Right lobe of liver (tissue), 6 donors: Measurements from ENCODE around the gene ORC4. TPM values are rescaled to one million over a fixed set of nuclear protein-coding genes. Genes with fewer than 3 reads are reported as not detected.

Experiments used
- ATAC-seq, 4 donors: fragments of 200-7000 bp; cut with Tn5 transposase; one replicate each; pipeline ENCODE4 v1.9.1; 2020; ENCODE audit warnings: mild to moderate bottlenecking in 4 of 4, moderate library complexity in 4 of 4
- DNase-seq, 3 donors: peaks; one replicate each; pipeline ENCODE4 v3.0.0-alpha.2; 2020
- H3K27ac ChIP-seq, 3 donors: fragments of 200-600 bp; one replicate each; pipeline ENCODE4 v1.8.0; 2022
- H3K27me3 ChIP-seq, 2 donors: fragments of 200-600 bp; one replicate each; pipeline ENCODE4 v1.8.0; 2022
- H3K36me3 ChIP-seq, 4 donors: fragments of 200-600 bp; sonication (generic) in 1 of 4; one replicate each; pipeline versions ENCODE4 v1.5.1 to v1.8.0; 2017 to 2022; ENCODE audit warnings: control low read depth in 1 of 4
- H3K4me1 ChIP-seq, 4 donors: fragments of 200-600 bp; sonication (generic) in 1 of 4; one replicate each; pipeline versions ENCODE4 v1.5.1 to v1.8.0; 2017 to 2022; ENCODE audit warnings: control low read depth in 1 of 4
- H3K4me3 ChIP-seq, 3 donors: fragments of 200-600 bp; one replicate each; pipeline ENCODE4 v1.8.0; 2022
- H3K9me3 ChIP-seq, 4 donors: fragments of 200-600 bp; sonication (generic) in 1 of 4; one replicate each; pipeline versions ENCODE4 v1.5.1 to v1.8.0; 2017 to 2022; ENCODE audit warnings: control low read depth in 1 of 4
- CTCF ChIP-seq, 4 donors: fragments of 200-600 bp in 3 of 4; fragments of 450-650 bp in 1 of 4; IDR thresholded peaks; one replicate each; pipeline versions ENCODE4 v1.5.1 to v1.8.0; 2016 to 2022; ENCODE audit warnings: antibody characterized with exemption in 4 of 4, mild to moderate bottlenecking in 2 of 4
- POLR2A ChIP-seq: fragments of 450-650 bp; IDR thresholded peaks from one replicate; pipeline ENCODE4 v1.6.1; 2017; ENCODE audit warnings: antibody characterized with exemption, mild to moderate bottlenecking
- WGBS: methylation state at CpG from one replicate; pipeline ENCODE4 v1.1.6; 2018; ENCODE audit warnings: low coverage, low lambda C conversion rate; ENCODE audit not compliant: insufficient coverage; ENCODE audit errors: missing lambda C conversion rate; 5-methylcytosine and 5-hydroxymethylcytosine counted together
- intact Hi-C, 2 donors: fragments of 100-400 bp; cut with DNase I; formaldehyde crosslinking; loops; one replicate each; pipeline versions ENCODE4 v1.11.2 to v1.14.1; 2022
- total RNA-seq, 6 experiments: library from RNA; depleted of rRNA in 2 of 6; stranded (reverse); fragments of >200 nt in 2 of 6; fragmentation: NEBNext Ultra II Directional in 3 of 6; extraction: Animal tissue kit (Norgen Biotek cat#: 25700) in 3 of 6; gene quantifications; one replicate each; pipeline versions ENCODE4 v1.1.0 to v1.2.4, GENCODE V29; 2016 to 2023
- donor health status: DM: no; HTN: yes; CAD: no.
- donor health status: DM: no; HTN: no; CAD: no.
- donor health status: DM: no; HTN: no; CAD: no.
- donor health status: DM: no; HTN: yes; CAD: no.
- donor health status: DM: no; HTN: yes; CAD: no.

ORC4 gene
- total RNA-seq, 6 experiments from 2014 or later: 18.6 to 61.4 (median 22.9) TPM

GRCh38 chr2:147989809-147990403 is 30.6 kb downstream of the ORC4 start:
- intact Hi-C loops: no loop called here

GRCh38 chr2:147989102-147989501 is 31.4 kb downstream of the ORC4 start:
- no peak for TF ChIP-seq CTCF (IDR thresholded peaks at IDR 0.05)
- TF ChIP-seq POLR2A: no peak
- intact Hi-C loops: no loop called here
- Histone ChIP-seq H3K36me3 (no peaks in the 10 kb centered on the region), H3K27me3 (no peaks in the 10 kb centered on the region), H3K4me3 (no peak overlapping the region), H3K9me3 (no peaks in the 10 kb centered on the region), H3K4me1 (no peaks in the 10 kb centered on the region), H3K27ac (no peak overlapping the region)
- ATAC-seq (no peak), DNase-seq (no peak)
- 91% methylated on average over 3 of the region's 3 CpGs for WGBS

More at GRCh38 chr2:147989809-147990403, 30.6 kb downstream of the ORC4 start:
- TF ChIP-seq CTCF (IDR thresholded peaks at IDR 0.05): peak; percentile 62 to 81 (median 69)
- TF ChIP-seq POLR2A: no peak
- peak overlapping the region in 1 of 3 donors; percentile 25 for H3K27ac ChIP-seq
- no peaks in the 10 kb centered on the region for H3K27me3 ChIP-seq
- H3K9me3 ChIP-seq: no peaks in the 10 kb centered on the region
- H3K4me1 ChIP-seq: no peaks in the 10 kb centered on the region
- 31% methylated on average over 4 of the region's 4 CpGs for WGBS
- ATAC-seq: peak; percentile 81 to 96 (median 86)
- no peak overlapping the region for H3K4me3 ChIP-seq
- no peak for DNase-seq
- H3K36me3 ChIP-seq: no peaks in the 10 kb centered on the region

- no peak overlapping the region for H3K27ac ChIP-seq
- no peaks in the 10 kb centered on the region for H3K4me1 ChIP-seq
- ATAC-seq: no peak
- WGBS: 93% methylated on average over 5 of the region's 5 CpGs
- H3K36me3 ChIP-seq: no peaks in the 10 kb centered on the region
- no peak overlapping the region for H3K4me3 ChIP-seq
- H3K9me3 ChIP-seq: no peaks in the 10 kb centered on the region
- intact Hi-C loops: no loop called here
- DNase-seq: no peak
- H3K27me3 ChIP-seq: no peaks in the 10 kb centered on the region
- TF ChIP-seq POLR2A (no peak), CTCF (IDR thresholded peaks at IDR 0.05) (no peak)
Observed at GRCh38 chr2:147980940-147981528, 39.5 kb downstream of the ORC4 start.

- 94% methylated on average over 2 of the region's 3 CpGs for WGBS
- Histone ChIP-seq H3K27ac (no peak overlapping the region), H3K27me3 (no peaks in the 10 kb centered on the region), H3K4me1 (no peaks in the 10 kb centered on the region), H3K36me3 (peaks cover 0 to 1% (median under 1%) of the 10 kb centered on the region in 4 donors), H3K4me3 (no peak overlapping the region), H3K9me3 (no peaks in the 10 kb centered on the region)
- intact Hi-C loops: no loop called here
- ATAC-seq: no peak
- no peak for TF ChIP-seq POLR2A
- no peak for TF ChIP-seq CTCF (IDR thresholded peaks at IDR 0.05)
- DNase-seq: no peak
Observed at GRCh38 chr2:147977679-147978078, 42.9 kb downstream of the ORC4 start.
